GM18873 (cell line): ENCODE data around the gene EVA1B.

ENCODE experiments used
- ATAC-seq: cut with Tn5 transposase; IDR thresholded peaks from one replicate; pipeline ENCODE4 v1.9.1; 2021; ENCODE audit warnings: mild to moderate bottlenecking, moderate library complexity, moderate number of reproducible peaks; ENCODE audit not compliant: unreplicated experiment, low FRiP score

The EVA1B gene, protein sequence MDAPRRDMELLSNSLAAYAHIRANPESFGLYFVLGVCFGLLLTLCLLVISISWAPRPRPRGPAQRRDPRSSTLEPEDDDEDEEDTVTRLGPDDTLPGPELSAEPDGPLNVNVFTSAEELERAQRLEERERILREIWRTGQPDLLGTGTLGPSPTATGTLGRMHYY

GRCh38 chr1:36323636-36324352 lies at the start of gene EVA1B:
Gene EVA1B (minus strand): TSS chr1:36323645. CDS start chr1:36323037, 608 bp downstream.
- ATAC-seq, result no peak

- no peak for ATAC-seq
Observed at GRCh38 chr1:36372617-36373016, 49.2 kb upstream of the EVA1B start.

GRCh38 chr1:36369061-36369861 lies 45.8 kb upstream of the EVA1B start:
- ATAC-seq, result no peak

GRCh38 chr1:36367798-36368197 lies 44.4 kb upstream of the EVA1B start:
- no peak for ATAC-seq

GRCh38 chr1:36367066-36367465 lies 43.6 kb upstream of the EVA1B start:
- ATAC-seq, result no peak

GRCh38 chr1:36366091-36366661 lies 42.7 kb upstream of the EVA1B start:
- no peak for ATAC-seq

DNA sequence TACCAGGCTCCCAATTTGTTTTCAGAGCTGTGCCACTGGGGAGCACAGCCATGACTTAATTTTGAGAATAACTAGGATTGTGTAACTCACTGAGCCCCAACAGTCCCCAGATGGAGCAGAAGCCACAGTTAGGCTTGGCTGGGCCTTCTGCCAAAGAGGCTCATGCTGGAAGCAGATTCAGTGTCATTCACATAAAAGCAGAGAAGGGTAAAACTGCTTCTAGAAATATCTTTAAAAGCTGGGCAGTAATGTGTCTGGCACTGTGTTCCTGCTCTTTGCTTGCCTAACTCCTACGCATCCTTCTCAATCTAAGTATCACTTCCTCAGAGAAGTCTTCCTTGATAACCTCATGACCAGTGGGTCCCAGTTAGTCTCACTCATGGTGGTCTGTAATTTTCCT lies 41.9 kb upstream of the EVA1B start:
- ATAC-seq, result no peak

DNA sequence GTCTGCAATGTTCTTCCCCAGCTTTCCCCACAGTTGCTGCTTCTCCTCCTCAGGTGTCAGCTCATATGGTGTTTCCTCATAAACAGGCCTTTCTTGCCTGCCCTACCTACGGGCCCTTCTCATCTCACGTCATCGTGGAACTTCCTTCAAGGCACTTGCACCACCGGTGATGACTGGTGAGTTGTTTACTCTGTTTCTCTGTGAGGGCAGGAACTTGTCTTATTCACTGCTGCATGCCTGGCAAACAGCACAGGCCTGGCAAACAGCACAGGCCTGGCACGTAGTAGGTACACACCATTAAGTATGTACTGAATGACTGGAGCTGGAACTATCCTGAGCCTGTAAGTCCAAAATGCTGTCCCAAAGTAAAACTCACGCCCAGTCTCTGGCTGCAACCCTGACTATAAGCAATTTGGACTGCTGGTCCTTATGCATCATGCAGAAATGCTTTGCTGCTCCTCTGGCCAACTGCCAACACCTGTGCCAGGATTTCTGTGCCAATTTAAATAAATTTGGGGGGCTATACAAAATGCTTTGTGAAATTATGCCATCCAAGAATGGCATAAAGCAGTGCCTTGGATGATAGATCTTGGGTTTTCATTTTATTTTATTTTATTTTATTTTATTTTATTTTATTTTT lies 36.6 kb upstream of the EVA1B start:
- ATAC-seq, result no peak

- ATAC-seq, result no peak
Observed at GRCh38 chr1:36359383-36359782, 35.9 kb upstream of the EVA1B start.

GRCh38 chr1:36358514-36359084 lies 35.2 kb upstream of the EVA1B start:
- ATAC-seq, result no peak

- no peak for ATAC-seq
Observed at GRCh38 chr1:36355811-36356210, 32.4 kb upstream of the EVA1B start.

GRCh38 chr1:36354486-36354885 lies 31.0 kb upstream of the EVA1B start:
- no peak for ATAC-seq

- no peak for ATAC-seq
Observed at GRCh38 chr1:36352910-36353878, 29.7 kb upstream of the EVA1B start.

- no peak for ATAC-seq
Observed at GRCh38 chr1:36352125-36352909, 28.9 kb upstream of the EVA1B start.

- no peak for ATAC-seq
Observed at GRCh38 chr1:36351227-36351977, 28.0 kb upstream of the EVA1B start.

DNA sequence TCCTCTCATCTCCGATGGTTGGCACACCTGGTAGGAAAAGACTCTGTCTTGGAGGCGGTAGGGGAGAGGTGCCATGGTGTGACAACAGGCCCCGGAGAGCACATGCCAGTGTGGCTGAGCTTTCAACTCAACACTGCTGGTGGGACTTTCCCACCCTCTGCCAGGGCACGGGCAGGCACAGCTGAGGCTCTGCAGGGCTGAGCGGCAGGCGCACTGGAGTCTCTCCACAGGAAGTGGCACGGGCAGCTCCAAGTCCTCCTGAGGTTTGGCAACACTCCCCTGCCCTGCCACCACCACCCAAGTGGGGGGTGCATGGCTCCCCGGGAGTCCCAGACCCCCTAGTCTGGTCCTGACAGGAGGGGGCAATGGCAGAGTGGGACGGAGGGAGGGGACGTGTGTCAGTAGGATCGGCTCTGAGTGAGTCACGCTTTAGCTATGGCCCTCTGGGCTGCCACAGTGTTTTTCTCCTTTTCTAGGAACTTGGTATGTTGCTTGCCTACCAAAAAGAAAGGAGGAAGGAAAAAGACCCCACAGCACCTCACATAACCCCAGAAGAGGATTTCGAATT lies 27.3 kb upstream of the EVA1B start:
- ATAC-seq, result no peak

DNA sequence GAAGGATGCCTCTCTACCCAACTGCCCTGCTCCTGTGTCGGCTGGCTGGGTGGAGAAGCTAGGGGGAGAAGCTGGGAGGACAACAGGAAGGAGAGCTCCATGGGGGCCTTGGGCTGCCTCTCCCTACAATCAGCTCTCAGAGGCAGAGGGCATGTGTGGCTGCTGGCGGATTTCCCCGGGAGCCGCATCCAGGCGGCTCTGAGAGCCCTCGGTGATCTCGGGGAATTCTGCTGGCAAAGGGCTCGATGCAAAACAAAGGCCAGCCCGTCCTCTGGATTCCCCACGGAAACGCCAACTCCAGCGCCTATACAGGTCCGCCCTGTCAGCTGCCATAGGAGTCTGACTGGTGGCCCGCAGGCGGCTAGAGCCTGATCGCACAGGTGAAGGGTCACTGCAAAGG lies 26.4 kb upstream of the EVA1B start:
- no peak for ATAC-seq
